ENCODE measurements around the gene ALK.

The ALK gene

DNA sequence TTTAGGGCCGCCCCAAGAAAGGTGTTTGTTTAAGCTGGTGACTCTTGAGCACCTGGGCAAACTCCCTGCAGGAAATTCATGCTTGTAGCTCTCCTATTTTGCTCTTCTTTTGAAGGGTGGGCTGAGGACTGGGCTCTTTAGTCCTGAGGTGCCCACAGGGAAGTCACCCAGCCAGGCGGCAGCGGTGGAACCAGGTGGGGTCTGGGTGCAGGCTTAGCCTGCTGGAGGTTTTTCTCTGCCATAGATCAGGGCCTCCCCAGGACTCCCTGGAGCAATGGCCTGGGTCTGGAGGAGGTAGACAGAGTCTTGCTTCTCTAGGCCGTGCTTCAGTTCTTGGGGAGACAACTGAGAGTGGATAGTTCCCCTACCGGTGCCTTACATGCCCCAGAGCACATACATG is 706.3 kb downstream of the ALK start:
- DNase-seq (ENCODE audit: low read depth) = no peak
- in situ Hi-C loops (cut with HindIII; ENCODE audit: low sequenced_read_pairs) = no loop called here
- TF ChIP-seq, protein P1, sequence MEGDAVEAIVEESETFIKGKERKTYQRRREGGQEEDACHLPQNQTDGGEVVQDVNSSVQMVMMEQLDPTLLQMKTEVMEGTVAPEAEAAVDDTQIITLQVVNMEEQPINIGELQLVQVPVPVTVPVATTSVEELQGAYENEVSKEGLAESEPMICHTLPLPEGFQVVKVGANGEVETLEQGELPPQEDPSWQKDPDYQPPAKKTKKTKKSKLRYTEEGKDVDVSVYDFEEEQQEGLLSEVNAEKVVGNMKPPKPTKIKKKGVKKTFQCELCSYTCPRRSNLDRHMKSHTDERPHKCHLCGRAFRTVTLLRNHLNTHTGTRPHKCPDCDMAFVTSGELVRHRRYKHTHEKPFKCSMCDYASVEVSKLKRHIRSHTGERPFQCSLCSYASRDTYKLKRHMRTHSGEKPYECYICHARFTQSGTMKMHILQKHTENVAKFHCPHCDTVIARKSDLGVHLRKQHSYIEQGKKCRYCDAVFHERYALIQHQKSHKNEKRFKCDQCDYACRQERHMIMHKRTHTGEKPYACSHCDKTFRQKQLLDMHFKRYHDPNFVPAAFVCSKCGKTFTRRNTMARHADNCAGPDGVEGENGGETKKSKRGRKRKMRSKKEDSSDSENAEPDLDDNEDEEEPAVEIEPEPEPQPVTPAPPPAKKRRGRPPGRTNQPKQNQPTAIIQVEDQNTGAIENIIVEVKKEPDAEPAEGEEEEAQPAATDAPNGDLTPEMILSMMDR (IDR thresholded peaks at IDR 0.05; ENCODE audit: low read depth, low read length, missing control alignments) = no peak
- H3K4me3 ChIP-seq (ENCODE audit: low read depth, low read length) = no peak overlapping the region

DNA sequence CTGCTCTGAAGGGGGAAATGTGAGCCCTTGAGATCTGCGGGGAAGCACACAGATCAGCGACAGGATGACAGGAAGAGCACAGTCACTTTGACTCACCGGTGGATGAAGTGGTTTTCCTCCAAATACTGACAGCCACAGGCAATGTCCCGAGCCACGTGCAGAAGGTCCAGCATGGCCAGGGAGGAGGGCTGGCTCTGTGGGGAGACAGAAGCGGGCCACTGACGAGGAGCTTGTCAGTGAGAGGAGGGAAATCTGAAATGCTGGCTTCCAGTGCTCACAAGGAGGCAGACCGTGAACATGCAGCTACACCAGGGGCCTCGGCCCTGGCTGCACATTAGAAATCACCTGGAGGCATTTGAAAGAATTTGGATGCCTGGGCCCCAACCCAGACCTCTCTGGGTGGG is 707.5 kb downstream of the ALK start:
- TF ChIP-seq, protein P1 (IDR thresholded peaks at IDR 0.05; ENCODE audit: low read depth, low read length, missing control alignments) = no peak
- H3K4me3 ChIP-seq (ENCODE audit: low read depth, low read length) = no peak overlapping the region
- DNase-seq (ENCODE audit: low read depth) = no peak
- in situ Hi-C loops (cut with HindIII; ENCODE audit: low sequenced_read_pairs) = no loop called here

DNA sequence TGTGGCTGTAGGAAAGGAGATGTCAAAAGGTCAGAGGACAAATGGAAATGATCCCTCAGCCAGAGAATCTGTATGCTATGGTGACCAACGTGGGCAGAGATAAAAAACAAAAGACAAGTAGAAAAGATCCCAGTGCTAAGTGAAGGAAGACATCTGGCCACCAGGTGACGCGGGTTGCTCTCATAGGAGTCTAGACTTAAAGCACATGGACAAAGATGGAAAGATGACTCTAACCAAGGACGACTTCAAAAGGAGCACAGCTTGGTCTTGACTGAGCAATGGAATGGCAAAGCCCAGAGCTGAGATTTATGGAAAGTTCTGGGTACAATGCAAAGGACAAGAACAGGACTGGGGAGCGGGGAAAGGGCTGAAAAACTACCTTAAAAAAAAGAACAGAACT is 709.4 kb downstream of the ALK start:
- no peak overlapping the region for H3K4me3 ChIP-seq (ENCODE audit: low read depth, low read length)
- in situ Hi-C loops (cut with HindIII; ENCODE audit: low sequenced_read_pairs) = no loop called here
- TF ChIP-seq, protein P1 (IDR thresholded peaks at IDR 0.05; ENCODE audit: low read depth, low read length, missing control alignments) = peak; percentile 18
- DNase-seq (ENCODE audit: low read depth) = no peak

DNA sequence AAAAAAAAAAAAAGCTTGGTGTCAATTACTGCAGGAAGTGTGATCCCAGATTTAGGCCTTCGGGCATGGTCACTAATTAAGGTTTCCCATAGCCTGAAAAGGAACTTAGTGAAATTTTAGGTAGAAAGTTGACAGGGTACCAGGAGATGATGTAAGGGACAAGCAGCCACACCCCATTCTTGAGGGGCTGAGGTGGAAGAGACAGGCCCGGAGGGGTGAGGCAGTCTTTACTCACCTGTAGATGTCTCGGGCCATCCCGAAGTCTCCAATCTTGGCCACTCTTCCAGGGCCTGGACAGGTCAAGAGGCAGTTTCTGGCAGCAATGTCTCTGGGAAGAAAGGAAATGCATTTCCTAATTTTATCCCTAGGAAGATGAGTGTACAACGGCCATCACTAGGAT is 711.8 kb downstream of the ALK start:
- no peak for DNase-seq (ENCODE audit: low read depth)
- in situ Hi-C loops (cut with HindIII; ENCODE audit: low sequenced_read_pairs) = no loop called here
- H3K4me3 ChIP-seq (ENCODE audit: low read depth, low read length) = no peak overlapping the region
- TF ChIP-seq, protein P1 (IDR thresholded peaks at IDR 0.05; ENCODE audit: low read depth, low read length, missing control alignments) = no peak

DNA sequence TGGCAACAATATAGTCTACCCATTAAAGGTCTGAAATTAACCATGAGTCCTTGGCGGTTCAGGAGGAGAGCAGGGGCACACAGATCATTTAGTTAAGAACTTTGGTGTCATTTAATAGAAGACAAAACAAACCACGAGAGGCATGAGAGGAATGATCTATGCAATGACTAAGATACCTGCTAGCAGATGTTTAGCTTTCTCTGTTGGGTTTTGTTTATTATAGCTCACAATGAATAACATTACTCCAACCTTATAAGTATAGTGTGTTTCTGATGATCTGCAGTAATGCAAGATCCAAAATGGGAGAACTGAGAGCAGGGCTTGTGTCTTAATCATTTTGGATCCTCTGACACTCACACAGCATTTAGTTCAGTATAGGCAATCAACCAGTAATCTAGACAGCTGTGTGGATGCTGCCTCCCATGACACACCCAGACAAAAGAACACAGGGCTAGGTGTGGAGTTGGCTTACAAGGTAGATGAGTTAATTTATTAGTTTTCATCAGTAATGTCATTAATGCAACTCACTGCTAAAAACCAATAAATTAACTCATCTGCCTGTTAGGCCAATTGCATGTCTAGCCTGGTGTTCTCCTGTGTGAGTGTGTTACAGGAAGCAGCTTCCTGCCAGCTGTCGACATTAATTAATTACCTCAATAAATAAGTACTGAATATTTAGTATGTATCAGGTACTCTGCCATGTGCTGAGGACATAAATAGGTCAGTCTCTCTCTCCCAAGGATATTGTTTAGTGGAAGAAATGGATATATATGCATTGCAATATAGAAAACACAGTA is 713.8 kb downstream of the ALK start:
- in situ Hi-C loops (cut with HindIII; ENCODE audit: low sequenced_read_pairs) = no loop called here
- DNase-seq (ENCODE audit: low read depth) = no peak

DNA sequence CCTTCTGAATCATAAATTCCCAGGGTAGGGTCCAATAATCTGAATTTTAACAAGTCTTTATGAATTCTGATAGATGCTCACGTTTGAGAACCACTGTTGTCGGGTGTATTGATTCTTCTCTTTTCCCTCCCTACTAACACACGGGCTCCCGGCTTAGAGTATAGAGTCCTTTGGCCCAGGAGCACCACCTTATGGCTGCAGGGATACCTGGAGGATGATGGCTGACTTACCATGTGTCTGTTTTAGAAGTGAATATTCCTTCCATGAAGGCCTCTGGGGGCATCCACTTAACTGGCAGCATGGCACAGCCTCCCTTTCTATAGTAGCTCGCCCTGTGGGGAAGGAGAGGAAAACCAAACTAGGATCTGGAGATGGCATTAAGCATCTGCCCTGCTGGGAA is 714.4 kb downstream of the ALK start:
- TF ChIP-seq, protein P1 (IDR thresholded peaks at IDR 0.05; ENCODE audit: low read depth, low read length, missing control alignments) = peak; percentile 5

More for the DNA sequence above, 713.8 kb downstream of the ALK start:
- TF ChIP-seq, protein P1 (IDR thresholded peaks at IDR 0.05; ENCODE audit: low read depth, low read length, missing control alignments) = no peak
- H3K4me3 ChIP-seq (ENCODE audit: low read depth, low read length) = no peak overlapping the region

More for the DNA sequence above, 714.4 kb downstream of the ALK start:
- no peak overlapping the region for H3K4me3 ChIP-seq (ENCODE audit: low read depth, low read length)
- in situ Hi-C loops (cut with HindIII; ENCODE audit: low sequenced_read_pairs) = no loop called here
- DNase-seq (ENCODE audit: low read depth) = no peak

Data from astrocyte of the cerebellum (primary cell).